ENCODE results near the gene MAGEA1. TPM values are rescaled to one million over a fixed set of nuclear protein-coding genes. Genes with fewer than 3 reads are reported as not detected.

Gene MAGEA1
- total and polyA plus RNA-seq, 3 experiments from 2014 or later: not detected

DNA sequence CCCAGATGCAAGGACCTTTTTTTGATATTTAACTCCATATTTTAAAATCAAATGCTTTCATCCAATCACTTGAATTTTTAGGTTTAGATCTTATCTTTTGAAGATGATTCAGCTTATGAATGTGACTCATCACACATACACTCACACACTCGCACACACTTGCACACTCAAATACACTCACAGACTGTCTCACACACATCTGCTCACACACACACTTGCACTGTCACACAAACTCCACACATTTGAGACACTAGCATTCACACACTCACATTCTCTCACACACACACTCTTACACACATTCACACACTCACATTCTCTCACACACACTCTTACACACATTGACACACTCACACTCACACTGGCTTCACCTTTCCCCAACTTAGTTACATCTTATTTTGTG lies 37.8 kb downstream of the MAGEA1 start:
- H3K36me3 Mint-ChIP-seq: peaks cover 0 to 8% (median 0%) of the 10 kb centered on the region in 3 donors
- H3K4me1 ChIP-seq (ENCODE audit: insufficient read depth, low read length): no peaks in the 10 kb centered on the region
- ChIA-PET CTCF (no interaction called here), POLR2A (no interaction called here)
- no peaks in the 10 kb centered on the region for H3K9me3 ChIP-seq (ENCODE audit: low read length)
- H3K4me1 Mint-ChIP-seq: no peaks in the 10 kb centered on the region
- no peak for DNase-seq
- H3K4me3 ChIP-seq (ENCODE audit: low read length): no peak overlapping the region
- H3K36me3 ChIP-seq (ENCODE audit: insufficient read depth, low read length): no peaks in the 10 kb centered on the region
- H3K27ac ChIP-seq (ENCODE audit: low read depth, low read length): no peak overlapping the region
- no peak overlapping the region for H3K4me3 Mint-ChIP-seq
- peaks cover 7 to 15% of the 10 kb centered on the region in 2 donors for H3K27me3 Mint-ChIP-seq
- H3K27me3 ChIP-seq (ENCODE audit: insufficient read depth, low read length, poor library complexity, severe bottlenecking): no peaks in the 10 kb centered on the region
- no peak overlapping the region for H3K27ac Mint-ChIP-seq
- peaks cover 0 to 7% (median 7%) of the 10 kb centered on the region in 5 donors for H3K9me3 Mint-ChIP-seq

- Mint-ChIP-seq H3K4me1 (peaks cover 0 to 6% (median 0%) of the 10 kb centered on the region in 3 donors), H3K4me3 (no peak overlapping the region), H3K9me3 (no peaks in the 10 kb centered on the region), H3K36me3 (no peaks in the 10 kb centered on the region), H3K27me3 (peaks cover 16 to 24% of the 10 kb centered on the region in 2 donors), H3K27ac (no peak overlapping the region)
- no peaks in the 10 kb centered on the region for H3K4me1 ChIP-seq (ENCODE audit: insufficient read depth, low read length)
- POLR2A ChIA-PET: no interaction called here
- CTCF ChIA-PET: no interaction called here
- no peaks in the 10 kb centered on the region for H3K9me3 ChIP-seq (ENCODE audit: low read length)
- no peak for DNase-seq
- no peak overlapping the region for H3K4me3 ChIP-seq (ENCODE audit: low read length)
- H3K36me3 ChIP-seq (ENCODE audit: insufficient read depth, low read length): no peaks in the 10 kb centered on the region
- no peaks in the 10 kb centered on the region for H3K27me3 ChIP-seq (ENCODE audit: insufficient read depth, low read length, poor library complexity, severe bottlenecking)
- H3K27ac ChIP-seq (ENCODE audit: low read depth, low read length): no peak overlapping the region
Measured at GRCh38 chrX:153225438-153226098, 46.5 kb downstream of the MAGEA1 start.

DNA sequence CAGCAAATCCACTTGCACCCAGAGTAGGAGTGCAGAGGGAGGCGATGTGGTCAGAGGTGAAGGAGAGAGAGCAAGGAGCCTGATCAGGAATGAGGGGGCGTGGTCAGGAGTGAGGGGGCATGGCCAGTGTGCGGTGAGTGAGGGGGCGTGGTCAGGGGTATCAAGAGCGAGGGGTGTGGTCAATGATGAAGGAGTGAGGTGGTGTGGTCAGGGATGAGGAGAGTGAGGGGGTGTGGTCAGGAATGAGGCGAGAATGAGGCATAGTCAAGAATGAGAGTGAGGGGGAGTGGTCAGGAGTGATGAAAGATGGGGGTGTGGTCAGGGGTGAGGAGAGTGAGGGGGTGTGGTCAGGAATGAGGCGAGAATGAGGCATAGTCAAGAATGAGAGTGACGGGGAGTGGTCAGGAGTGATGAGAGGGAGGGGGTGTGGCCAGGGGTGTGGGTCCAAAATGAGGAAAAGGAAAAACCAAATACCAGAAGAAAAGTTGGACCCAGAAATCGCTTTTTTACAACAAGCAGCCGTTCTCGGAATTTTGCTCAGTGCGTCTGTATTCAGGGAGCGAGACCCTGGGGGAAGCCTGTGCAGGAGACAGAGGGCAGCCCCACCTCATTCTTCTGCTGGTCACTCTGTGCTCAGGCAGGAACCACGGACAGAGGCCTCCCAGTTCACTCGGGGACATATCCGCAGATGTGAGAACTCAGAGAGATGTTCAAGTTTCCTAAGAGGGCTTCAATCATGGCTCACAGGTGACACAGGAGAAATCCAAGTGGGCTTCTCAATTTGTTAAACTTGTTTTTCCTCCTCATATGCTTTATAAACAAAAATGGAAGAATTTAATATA lies 47.5 kb downstream of the MAGEA1 start:
- no peak for DNase-seq
- ChIA-PET POLR2A (no interaction called here), CTCF (no interaction called here)
- no peaks in the 10 kb centered on the region for H3K36me3 Mint-ChIP-seq
- H3K27me3 Mint-ChIP-seq: peaks cover 11 to 24% of the 10 kb centered on the region in 2 donors
- Histone ChIP-seq H3K27me3 (ENCODE audit: insufficient read depth, low read length, poor library complexity, severe bottlenecking) (no peaks in the 10 kb centered on the region), H3K4me1 (ENCODE audit: insufficient read depth, low read length) (no peaks in the 10 kb centered on the region), H3K9me3 (ENCODE audit: low read length) (no peaks in the 10 kb centered on the region), H3K27ac (ENCODE audit: low read depth, low read length) (no peak overlapping the region), H3K36me3 (ENCODE audit: insufficient read depth, low read length) (no peaks in the 10 kb centered on the region), H3K4me3 (ENCODE audit: low read length) (no peak overlapping the region)
- H3K9me3 Mint-ChIP-seq: no peaks in the 10 kb centered on the region
- no peak overlapping the region for H3K4me3 Mint-ChIP-seq
- no peak overlapping the region for H3K27ac Mint-ChIP-seq
- H3K4me1 Mint-ChIP-seq: peaks cover 0 to 6% (median 0%) of the 10 kb centered on the region in 3 donors

Other genes with a start within 250 kb of the MAGEA1 start
- not detected for gene PNMA5, start 185.2 kb upstream of the MAGEA1 start, total RNA-seq
- gene PNMA5, start 185.2 kb upstream of the MAGEA1 start, polyA plus RNA-seq: not detected
- 1 to 10 TPM; 1.1 TPM for gene PNMA3, start 122.8 kb upstream of the MAGEA1 start, total RNA-seq
- gene PNMA3, start 122.8 kb upstream of the MAGEA1 start, polyA plus RNA-seq: 0.30 TPM
- gene PNMA6A, start 106.8 kb upstream of the MAGEA1 start, total RNA-seq: 1 to 10 TPM; 1.7 to 1.8 TPM
- gene PNMA6A, start 106.8 kb upstream of the MAGEA1 start, polyA plus RNA-seq: 0.29 TPM
- gene PNMA6F, start 142.5 kb downstream of the MAGEA1 start, total RNA-seq: not detected
- not detected for gene PNMA6F, start 142.5 kb downstream of the MAGEA1 start, polyA plus RNA-seq
- gene ZNF275, start 154.9 kb downstream of the MAGEA1 start, total RNA-seq: 10 to 100 TPM in 1 of 2 experiments, 1 to 10 TPM in 1; 9.2 to 10.1 TPM
- gene ZNF275, start 154.9 kb downstream of the MAGEA1 start, polyA plus RNA-seq: 5.4 TPM
- not detected for gene PNMA6E, start 222.1 kb downstream of the MAGEA1 start, total RNA-seq
- gene PNMA6E, start 222.1 kb downstream of the MAGEA1 start, polyA plus RNA-seq: not detected
- 1 to 10 TPM; 1.7 to 1.9 TPM for gene ZFP92, start 232.2 kb downstream of the MAGEA1 start, total RNA-seq
- gene ZFP92, start 232.2 kb downstream of the MAGEA1 start, polyA plus RNA-seq: 0.41 TPM